ENCODE results near the gene DOK6. TPM values are rescaled to one million over a fixed set of nuclear protein-coding genes. Genes with fewer than 3 reads are reported as not detected.

DOK6 gene
- total RNA-seq, 2 experiments from 2014 or later = not detected

- intact Hi-C loops (cut with micrococcal nuclease; ENCODE audit: unreplicated experiment) = no loop called here
- DNase-seq (ENCODE audit: low spot score) = no peak
- BruUV-seq (replicated peaks) = no TSS peak
- Histone ChIP-seq H4K20me1 (ENCODE audit: insufficient read depth, low read length) (no peaks in the 10 kb centered on the region), H3K4me2 (ENCODE audit: low read length) (no peak overlapping the region), H3K9me3 (ENCODE audit: low read length) (no peaks in the 10 kb centered on the region), H3K27ac (ENCODE audit: low read depth, low read length, poor library complexity, severe bottlenecking) (no peak overlapping the region), H3K36me3 (ENCODE audit: insufficient read depth, low read length) (no peaks in the 10 kb centered on the region), H3K4me1 (ENCODE audit: insufficient read depth, low read length, poor library complexity, severe bottlenecking) (no peaks in the 10 kb centered on the region), H3K4me3 (ENCODE audit: low read depth, low read length, poor library complexity, severe bottlenecking) (no peak overlapping the region), H3K9me2 (ENCODE audit: insufficient read depth, low read length) (no peaks in the 10 kb centered on the region), H2AFZ (ENCODE audit: low read length) (no peak overlapping the region), H3K79me2 (ENCODE audit: insufficient read depth, low read depth, low read length) (no peaks in the 10 kb centered on the region)
- POLR2A ChIA-PET = no interaction called here
- CTCF ChIA-PET (ENCODE audit: unreplicated experiment) = no interaction called here
- TF ChIP-seq EZH2phosphoT487 (IDR thresholded peaks at IDR 0.05; ENCODE audit: borderline replicate concordance, low read depth, low read length) (no peak), CTCF (conservative IDR thresholded peaks at IDR 0.05; ENCODE audit: low read length) (no peak)
Observed at GRCh38 chr18:69528435-69528834, 127.7 kb downstream of the DOK6 start.

- Histone ChIP-seq H3K4me1 (ENCODE audit: insufficient read depth, low read length, poor library complexity, severe bottlenecking) (no peaks in the 10 kb centered on the region), H3K27ac (ENCODE audit: low read depth, low read length, poor library complexity, severe bottlenecking) (no peak overlapping the region), H3K9me2 (ENCODE audit: insufficient read depth, low read length) (no peaks in the 10 kb centered on the region), H3K36me3 (ENCODE audit: insufficient read depth, low read length) (no peaks in the 10 kb centered on the region), H3K9me3 (ENCODE audit: low read length) (no peaks in the 10 kb centered on the region), H3K4me2 (ENCODE audit: low read length) (no peak overlapping the region), H4K20me1 (ENCODE audit: insufficient read depth, low read length) (no peaks in the 10 kb centered on the region), H3K79me2 (ENCODE audit: insufficient read depth, low read depth, low read length) (no peaks in the 10 kb centered on the region), H2AFZ (ENCODE audit: low read length) (no peak overlapping the region), H3K4me3 (ENCODE audit: low read depth, low read length, poor library complexity, severe bottlenecking) (no peak overlapping the region)
- CTCF ChIA-PET (ENCODE audit: unreplicated experiment) = no interaction called here
- TF ChIP-seq CTCF (conservative IDR thresholded peaks at IDR 0.05; ENCODE audit: low read length) = no peak
- no peak for TF ChIP-seq EZH2phosphoT487 (IDR thresholded peaks at IDR 0.05; ENCODE audit: borderline replicate concordance, low read depth, low read length)
- POLR2A ChIA-PET = no interaction called here
- BruUV-seq (replicated peaks) = no TSS peak
- DNase-seq (ENCODE audit: low spot score) = no peak
- intact Hi-C loops (cut with micrococcal nuclease; ENCODE audit: unreplicated experiment) = no loop called here
Observed at GRCh38 chr18:69529151-69529550, 128.5 kb downstream of the DOK6 start.

- Histone ChIP-seq H3K4me1 (ENCODE audit: insufficient read depth, low read length, poor library complexity, severe bottlenecking) (no peaks in the 10 kb centered on the region), H3K27ac (ENCODE audit: low read depth, low read length, poor library complexity, severe bottlenecking) (no peak overlapping the region), H3K4me3 (ENCODE audit: low read depth, low read length, poor library complexity, severe bottlenecking) (no peak overlapping the region), H3K9me3 (ENCODE audit: low read length) (no peaks in the 10 kb centered on the region), H3K9me2 (ENCODE audit: insufficient read depth, low read length) (no peaks in the 10 kb centered on the region), H2AFZ (ENCODE audit: low read length) (no peak overlapping the region), H3K36me3 (ENCODE audit: insufficient read depth, low read length) (no peaks in the 10 kb centered on the region), H3K79me2 (ENCODE audit: insufficient read depth, low read depth, low read length) (no peaks in the 10 kb centered on the region), H4K20me1 (ENCODE audit: insufficient read depth, low read length) (no peaks in the 10 kb centered on the region), H3K4me2 (ENCODE audit: low read length) (no peak overlapping the region)
- ChIA-PET CTCF (ENCODE audit: unreplicated experiment) (no interaction called here), POLR2A (no interaction called here)
- intact Hi-C loops (cut with micrococcal nuclease; ENCODE audit: unreplicated experiment) = no loop called here
- DNase-seq (ENCODE audit: low spot score) = no peak
- no peak for TF ChIP-seq CTCF (conservative IDR thresholded peaks at IDR 0.05; ENCODE audit: low read length)
- TF ChIP-seq EZH2phosphoT487 (IDR thresholded peaks at IDR 0.05; ENCODE audit: borderline replicate concordance, low read depth, low read length) = no peak
- BruUV-seq (replicated peaks) = no TSS peak
Observed at GRCh38 chr18:69531973-69532372, 131.3 kb downstream of the DOK6 start.
